Measurements from ENCODE around the gene CDH24.

DNA sequence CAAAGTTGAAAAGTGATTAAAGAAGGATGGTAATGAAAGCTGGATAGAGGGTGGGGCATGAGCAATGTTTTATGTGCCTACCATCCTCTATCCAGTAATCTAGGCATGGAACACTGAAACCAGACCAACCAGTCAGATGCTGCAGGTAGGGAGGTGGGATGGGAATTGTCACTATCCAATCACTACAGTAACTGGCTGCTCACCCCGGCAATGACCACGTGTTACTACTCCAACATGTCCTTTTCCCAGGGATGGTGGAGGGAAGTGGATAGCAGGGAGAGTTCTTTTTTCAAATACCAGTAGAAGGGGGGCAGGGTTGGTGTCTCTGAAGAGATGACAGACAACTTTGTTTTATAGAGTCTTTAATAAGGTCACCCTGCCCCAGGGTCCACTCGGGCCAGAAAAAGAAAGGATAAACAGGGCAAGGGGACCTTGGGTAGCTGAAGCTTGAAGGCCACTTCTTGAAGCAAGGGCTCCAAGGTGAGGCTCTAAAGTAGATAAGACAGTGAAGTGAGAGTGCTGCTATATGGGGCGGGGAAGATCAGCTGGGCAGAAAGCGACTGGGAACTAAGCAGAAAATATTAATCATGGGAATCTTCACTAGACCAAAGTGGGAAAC, 14.7 kb upstream of the CDH24 start:
- TF ChIP-seq EZH2 (IDR thresholded peaks at IDR 0.05; ENCODE audit: low read depth, unreplicated experiment) (no peak), POLR2AphosphoS5 (IDR thresholded peaks at IDR 0.05; ENCODE audit: low read depth) (no peak), ZNF114 (CRISPR knock-in tag; IDR thresholded peaks at IDR 0.05) (no peak), EZH2phosphoT487 (IDR thresholded peaks at IDR 0.05; ENCODE audit: unreplicated experiment) (no peak), STAT1 (IDR thresholded peaks at IDR 0.05; ENCODE audit: unreplicated experiment) (no peak), JUNB (IDR thresholded peaks at IDR 0.05; ENCODE audit: unreplicated experiment) (no peak)
- TF ChIP-seq, protein P1, sequence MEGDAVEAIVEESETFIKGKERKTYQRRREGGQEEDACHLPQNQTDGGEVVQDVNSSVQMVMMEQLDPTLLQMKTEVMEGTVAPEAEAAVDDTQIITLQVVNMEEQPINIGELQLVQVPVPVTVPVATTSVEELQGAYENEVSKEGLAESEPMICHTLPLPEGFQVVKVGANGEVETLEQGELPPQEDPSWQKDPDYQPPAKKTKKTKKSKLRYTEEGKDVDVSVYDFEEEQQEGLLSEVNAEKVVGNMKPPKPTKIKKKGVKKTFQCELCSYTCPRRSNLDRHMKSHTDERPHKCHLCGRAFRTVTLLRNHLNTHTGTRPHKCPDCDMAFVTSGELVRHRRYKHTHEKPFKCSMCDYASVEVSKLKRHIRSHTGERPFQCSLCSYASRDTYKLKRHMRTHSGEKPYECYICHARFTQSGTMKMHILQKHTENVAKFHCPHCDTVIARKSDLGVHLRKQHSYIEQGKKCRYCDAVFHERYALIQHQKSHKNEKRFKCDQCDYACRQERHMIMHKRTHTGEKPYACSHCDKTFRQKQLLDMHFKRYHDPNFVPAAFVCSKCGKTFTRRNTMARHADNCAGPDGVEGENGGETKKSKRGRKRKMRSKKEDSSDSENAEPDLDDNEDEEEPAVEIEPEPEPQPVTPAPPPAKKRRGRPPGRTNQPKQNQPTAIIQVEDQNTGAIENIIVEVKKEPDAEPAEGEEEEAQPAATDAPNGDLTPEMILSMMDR (conservative IDR thresholded peaks at IDR 0.05; ENCODE audit: low read depth in 2 of 2), result no peak
- TF ChIP-seq, protein P2, sequence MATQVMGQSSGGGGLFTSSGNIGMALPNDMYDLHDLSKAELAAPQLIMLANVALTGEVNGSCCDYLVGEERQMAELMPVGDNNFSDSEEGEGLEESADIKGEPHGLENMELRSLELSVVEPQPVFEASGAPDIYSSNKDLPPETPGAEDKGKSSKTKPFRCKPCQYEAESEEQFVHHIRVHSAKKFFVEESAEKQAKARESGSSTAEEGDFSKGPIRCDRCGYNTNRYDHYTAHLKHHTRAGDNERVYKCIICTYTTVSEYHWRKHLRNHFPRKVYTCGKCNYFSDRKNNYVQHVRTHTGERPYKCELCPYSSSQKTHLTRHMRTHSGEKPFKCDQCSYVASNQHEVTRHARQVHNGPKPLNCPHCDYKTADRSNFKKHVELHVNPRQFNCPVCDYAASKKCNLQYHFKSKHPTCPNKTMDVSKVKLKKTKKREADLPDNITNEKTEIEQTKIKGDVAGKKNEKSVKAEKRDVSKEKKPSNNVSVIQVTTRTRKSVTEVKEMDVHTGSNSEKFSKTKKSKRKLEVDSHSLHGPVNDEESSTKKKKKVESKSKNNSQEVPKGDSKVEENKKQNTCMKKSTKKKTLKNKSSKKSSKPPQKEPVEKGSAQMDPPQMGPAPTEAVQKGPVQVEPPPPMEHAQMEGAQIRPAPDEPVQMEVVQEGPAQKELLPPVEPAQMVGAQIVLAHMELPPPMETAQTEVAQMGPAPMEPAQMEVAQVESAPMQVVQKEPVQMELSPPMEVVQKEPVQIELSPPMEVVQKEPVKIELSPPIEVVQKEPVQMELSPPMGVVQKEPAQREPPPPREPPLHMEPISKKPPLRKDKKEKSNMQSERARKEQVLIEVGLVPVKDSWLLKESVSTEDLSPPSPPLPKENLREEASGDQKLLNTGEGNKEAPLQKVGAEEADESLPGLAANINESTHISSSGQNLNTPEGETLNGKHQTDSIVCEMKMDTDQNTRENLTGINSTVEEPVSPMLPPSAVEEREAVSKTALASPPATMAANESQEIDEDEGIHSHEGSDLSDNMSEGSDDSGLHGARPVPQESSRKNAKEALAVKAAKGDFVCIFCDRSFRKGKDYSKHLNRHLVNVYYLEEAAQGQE (IDR thresholded peaks at IDR 0.05; ENCODE audit: unreplicated experiment), result no peak
- TF ChIP-seq, protein P3, sequence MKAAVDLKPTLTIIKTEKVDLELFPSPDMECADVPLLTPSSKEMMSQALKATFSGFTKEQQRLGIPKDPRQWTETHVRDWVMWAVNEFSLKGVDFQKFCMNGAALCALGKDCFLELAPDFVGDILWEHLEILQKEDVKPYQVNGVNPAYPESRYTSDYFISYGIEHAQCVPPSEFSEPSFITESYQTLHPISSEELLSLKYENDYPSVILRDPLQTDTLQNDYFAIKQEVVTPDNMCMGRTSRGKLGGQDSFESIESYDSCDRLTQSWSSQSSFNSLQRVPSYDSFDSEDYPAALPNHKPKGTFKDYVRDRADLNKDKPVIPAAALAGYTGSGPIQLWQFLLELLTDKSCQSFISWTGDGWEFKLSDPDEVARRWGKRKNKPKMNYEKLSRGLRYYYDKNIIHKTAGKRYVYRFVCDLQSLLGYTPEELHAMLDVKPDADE (IDR thresholded peaks at IDR 0.05), result no peak
